Fibroblast of the aortic adventitia (primary cell): ENCODE data around the gene CCR9. TPM values are rescaled to one million over a fixed set of nuclear protein-coding genes. Genes with fewer than 3 reads are reported as not detected.
A peak's percentile ranks its signal among the peaks of the same experiment; 100 is the strongest.

Experiments used
- DNase-seq: peaks from one replicate; pipeline ENCODE4 v3.0.0-alpha.2; 2010; ENCODE audit warnings: low read depth
- H3K4me3 ChIP-seq: 2 replicates; pipeline ENCODE4 v1.5.1; 2011; ENCODE audit warnings: low read depth, mild to moderate bottlenecking, control low read depth, low read length, moderate library complexity
- total RNA-seq: library from RNA; depleted of rRNA; stranded (reverse); fragments of >200 nt; gene quantifications from 2 replicates; pipeline ENCODE4 v1.2.3, GENCODE V29; 2012; ENCODE audit warnings: low replicate concordance
- TF ChIP-seq, protein P1 (sequence below): IDR thresholded peaks from 2 replicates; pipeline ENCODE4 v1.5.1; 2011; ENCODE audit warnings: mild to moderate bottlenecking, low read length, control low read depth, inconsistent platforms; ENCODE audit not compliant: insufficient read depth

Gene CCR9
- total RNA-seq, 1 donor: not detected

DNA sequence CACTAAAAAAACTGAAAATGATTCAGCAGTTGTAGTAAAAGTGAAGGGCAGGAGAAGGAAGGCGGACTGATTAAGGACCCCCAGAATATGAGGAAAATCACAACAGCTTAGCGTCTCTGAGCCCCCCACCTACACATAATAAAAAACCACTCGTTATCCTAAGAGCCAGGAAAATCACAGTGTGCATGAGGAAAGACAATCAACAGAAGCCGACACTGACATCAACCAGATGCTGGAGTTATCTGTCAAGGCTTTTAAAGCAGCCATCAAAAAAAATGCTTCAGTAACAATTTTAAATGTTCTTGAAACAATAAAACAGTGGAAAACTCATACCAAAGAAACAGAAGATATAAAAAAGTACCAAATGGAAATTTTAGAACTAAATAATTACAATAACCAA is 47.2 kb downstream of the CCR9 start:
- DNase-seq: no peak
- TF ChIP-seq, protein P1, sequence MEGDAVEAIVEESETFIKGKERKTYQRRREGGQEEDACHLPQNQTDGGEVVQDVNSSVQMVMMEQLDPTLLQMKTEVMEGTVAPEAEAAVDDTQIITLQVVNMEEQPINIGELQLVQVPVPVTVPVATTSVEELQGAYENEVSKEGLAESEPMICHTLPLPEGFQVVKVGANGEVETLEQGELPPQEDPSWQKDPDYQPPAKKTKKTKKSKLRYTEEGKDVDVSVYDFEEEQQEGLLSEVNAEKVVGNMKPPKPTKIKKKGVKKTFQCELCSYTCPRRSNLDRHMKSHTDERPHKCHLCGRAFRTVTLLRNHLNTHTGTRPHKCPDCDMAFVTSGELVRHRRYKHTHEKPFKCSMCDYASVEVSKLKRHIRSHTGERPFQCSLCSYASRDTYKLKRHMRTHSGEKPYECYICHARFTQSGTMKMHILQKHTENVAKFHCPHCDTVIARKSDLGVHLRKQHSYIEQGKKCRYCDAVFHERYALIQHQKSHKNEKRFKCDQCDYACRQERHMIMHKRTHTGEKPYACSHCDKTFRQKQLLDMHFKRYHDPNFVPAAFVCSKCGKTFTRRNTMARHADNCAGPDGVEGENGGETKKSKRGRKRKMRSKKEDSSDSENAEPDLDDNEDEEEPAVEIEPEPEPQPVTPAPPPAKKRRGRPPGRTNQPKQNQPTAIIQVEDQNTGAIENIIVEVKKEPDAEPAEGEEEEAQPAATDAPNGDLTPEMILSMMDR: no peak
- H3K4me3 ChIP-seq: no peak overlapping the region

- no peak for DNase-seq
- no peak overlapping the region for H3K4me3 ChIP-seq
- TF ChIP-seq, protein P1: no peak
Measured at GRCh38 chr3:45936261-45936660, 49.9 kb downstream of the CCR9 start.

DNA sequence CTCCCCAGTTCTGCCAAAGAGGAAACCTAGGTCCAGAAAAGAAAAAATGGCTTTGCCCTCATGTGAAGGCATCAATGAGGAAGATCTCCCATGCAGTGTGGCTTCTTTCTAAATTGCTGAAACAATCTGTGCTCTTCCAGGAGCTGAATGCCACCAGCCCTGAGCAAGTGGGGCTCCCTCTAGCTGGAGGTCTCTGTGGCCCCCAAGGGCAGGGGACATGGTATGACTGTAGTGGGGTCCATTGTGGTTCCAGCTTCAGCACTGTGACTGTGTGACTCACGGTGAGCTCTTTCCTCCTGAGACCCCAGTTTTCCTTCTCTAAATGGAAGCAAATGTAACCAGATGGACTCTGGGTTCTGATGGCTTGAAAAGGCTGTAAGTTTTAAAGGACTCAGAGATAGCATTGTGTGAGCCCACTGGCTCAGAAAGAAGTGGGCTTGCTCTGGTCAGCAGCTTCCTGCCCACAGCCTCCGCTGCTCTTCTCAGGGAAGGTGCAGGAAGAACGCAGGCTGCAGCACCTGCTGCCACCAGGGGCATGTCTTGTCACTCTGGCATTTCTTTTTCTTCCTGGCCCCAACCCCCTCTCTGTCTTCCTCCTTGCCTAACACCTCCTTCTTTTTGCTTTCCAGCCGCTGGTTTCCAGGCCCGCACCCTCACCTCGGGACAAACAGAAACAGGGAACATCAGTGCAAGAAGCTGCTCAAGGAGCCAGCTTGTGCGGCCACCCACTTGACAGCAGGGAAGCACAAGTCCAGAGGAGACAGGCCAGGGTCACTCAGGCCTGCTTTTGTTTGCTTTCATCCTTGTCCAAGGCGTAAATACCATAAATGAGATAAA is 51.1 kb downstream of the CCR9 start:
- no peak overlapping the region for H3K4me3 ChIP-seq
- TF ChIP-seq, protein P1: no peak
- DNase-seq: no peak

- no peak overlapping the region for H3K4me3 ChIP-seq
- no peak for DNase-seq
- TF ChIP-seq, protein P1: no peak
Measured at GRCh38 chr3:45938043-45938435, 51.7 kb downstream of the CCR9 start.

- DNase-seq: peak; percentile 95
- TF ChIP-seq, protein P1: peak; percentile 94
- no peak overlapping the region for H3K4me3 ChIP-seq
Measured at GRCh38 chr3:45938864-45939263, 52.5 kb downstream of the CCR9 start.

DNA sequence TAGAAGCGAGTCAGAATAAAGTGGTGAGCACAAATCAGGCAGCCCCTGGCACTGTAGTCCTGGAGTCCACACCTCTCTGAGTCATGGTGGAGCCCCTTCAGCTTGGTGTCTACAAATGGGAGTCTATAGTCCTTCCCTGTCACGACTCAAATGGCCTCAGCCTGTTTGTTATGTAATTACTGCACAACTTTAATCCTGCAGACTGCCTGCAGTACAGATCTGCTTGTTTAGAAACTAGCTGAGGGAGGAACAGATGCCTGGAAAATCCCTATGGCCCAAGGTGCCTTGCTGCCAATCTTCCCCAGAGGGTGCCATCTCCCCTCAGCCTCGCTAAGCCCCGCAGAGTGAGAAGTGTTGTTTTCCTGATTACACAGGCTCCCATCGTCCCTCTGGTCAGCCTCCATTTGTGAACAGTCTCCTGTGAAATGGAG is 53.0 kb downstream of the CCR9 start:
- no peak overlapping the region for H3K4me3 ChIP-seq
- TF ChIP-seq, protein P1: no peak
- DNase-seq: peak; percentile 14
